Amygdala (tissue), 56 donors: ENCODE data around the gene C17orf58.
"Not testable (repeated sequence)": the region's sequence is repeated elsewhere in the genome, so short reads cannot be mapped to it uniquely, and the experiment has no call there.

Source experiments
- DNase-seq, 56 donors: peaks; one replicate each; lab custom pipeline; 2025; lab: John Stamatoyannopoulos, UW

C17orf58 gene

GRCh38 chr17:67996301-67997171, at the start of gene C17orf58:
TSS of gene C17orf58 (minus strand) at chr17:67996469. CDS start at chr17:67996198, 271 bp downstream.
- DNase-seq = not testable (repeated sequence)

GRCh38 chr17:68036304-68037147, 40.3 kb upstream of the C17orf58 start:
- DNase-seq = no peak

- DNase-seq = peak; percentile 62 to 97 (median 92)
Observed at GRCh38 chr17:68035523-68036303, 39.4 kb upstream of the C17orf58 start, which contains the start of gene KPNA2. TSS of gene KPNA2 (plus strand) at chr17:68035735. CDS start at chr17:68037133, 1,398 bp downstream.

- DNase-seq = peak in 51 of 56 donors; percentile 55 to 97 (median 93)
Observed at GRCh38 chr17:68035131-68035522, 38.9 kb upstream of the C17orf58 start.

GRCh38 chr17:68034452-68034776, 38.1 kb upstream of the C17orf58 start:
- DNase-seq = no peak

GRCh38 chr17:68033636-68034451, 37.6 kb upstream of the C17orf58 start:
- DNase-seq = no peak

- no peak for DNase-seq
Observed at GRCh38 chr17:68029512-68030215, 33.4 kb upstream of the C17orf58 start.

GRCh38 chr17:68022547-68022946, 26.3 kb upstream of the C17orf58 start:
- DNase-seq = not testable (repeated sequence)

- DNase-seq = no peak
Observed at GRCh38 chr17:68021963-68022362, 25.7 kb upstream of the C17orf58 start.

GRCh38 chr17:68020791-68021190, 24.5 kb upstream of the C17orf58 start:
- DNase-seq = not testable (repeated sequence)

- DNase-seq = peak in 2 of 56 donors; percentile 39 to 53
Observed at GRCh38 chr17:68020409-68020756, 24.1 kb upstream of the C17orf58 start.

- peak; percentile 78 to 98 (median 93) for DNase-seq
Observed at GRCh38 chr17:68019675-68020408, 23.6 kb upstream of the C17orf58 start.

- DNase-seq = peak in 3 of 56 donors; percentile 19 to 54 (median 24)
Observed at GRCh38 chr17:68019336-68019674, 23.0 kb upstream of the C17orf58 start.

- DNase-seq = not testable (repeated sequence)
Observed at GRCh38 chr17:68018493-68018892, 22.2 kb upstream of the C17orf58 start.

GRCh38 chr17:68016838-68017237, 20.6 kb upstream of the C17orf58 start:
- DNase-seq = no peak

- DNase-seq = no peak
Observed at GRCh38 chr17:68015081-68015723, 18.9 kb upstream of the C17orf58 start.

- no peak for DNase-seq
Observed at GRCh38 chr17:68013385-68013784, 17.1 kb upstream of the C17orf58 start.

GRCh38 chr17:68011199-68011665, 15.0 kb upstream of the C17orf58 start:
- DNase-seq = peak in 18 of 56 donors; percentile 1 to 58 (median 20)
